CD14-positive monocyte (primary cell): Measurements from ENCODE around the gene NSMCE1. TPM values are rescaled to one million over a fixed set of nuclear protein-coding genes. Genes with fewer than 3 reads are reported as not detected.

Experiments
- DNase-seq, 3 donors: peaks; one replicate each; pipeline ENCODE4 v3.0.0-alpha.2; 2011 to 2022
- H2AFZ ChIP-seq: 2 replicates; pipeline ENCODE4 v1.6.0; 2012; ENCODE audit warnings: mild to moderate bottlenecking, low read depth, low read length, inconsistent platforms; ENCODE audit not compliant: insufficient read depth, poor library complexity, severe bottlenecking
- H3K27ac ChIP-seq, 2 donors: 1 replicate in 1 of 2; 2 replicates in 1 of 2; pipeline ENCODE4 v1.5.1; 2012 to 2013; ENCODE audit warnings: low read length in 2 of 2, control low read depth in 1 of 2, inconsistent platforms in 1 of 2, low read depth in 1 of 2, mild to moderate bottlenecking in 1 of 2
- H3K27me3 ChIP-seq, 2 donors: one replicate each; pipeline versions ENCODE4 v1.6.0 to v1.6.1; 2011 to 2013; ENCODE audit warnings: low read length in 2 of 2; ENCODE audit not compliant: control insufficient read depth in 2 of 2, insufficient read depth in 2 of 2
- H3K36me3 ChIP-seq, 2 donors: replicated peaks in 1 of 2; 1 replicate in 1 of 2; 2 replicates in 1 of 2; pipeline versions ENCODE4 v1.5.1 to v1.6.1; 2012 to 2013; ENCODE audit warnings: low read length in 2 of 2, control low read depth in 1 of 2, inconsistent platforms in 1 of 2, mild to moderate bottlenecking in 1 of 2; ENCODE audit not compliant: insufficient read depth in 2 of 2, control insufficient read depth in 1 of 2
- H3K4me1 ChIP-seq, 2 donors: 1 replicate in 1 of 2; 2 replicates in 1 of 2; pipeline versions ENCODE4 v1.5.1 to v1.6.1; 2012 to 2013; ENCODE audit warnings: low read length in 2 of 2, control low read depth in 1 of 2, inconsistent platforms in 1 of 2, mild to moderate bottlenecking in 1 of 2, moderate library complexity in 1 of 2; ENCODE audit not compliant: insufficient read depth in 2 of 2, control insufficient read depth in 1 of 2
- H3K4me2 ChIP-seq: replicated peaks from 2 replicates; pipeline ENCODE3; 2012; ENCODE audit warnings: low read length, moderate library complexity, mild to moderate bottlenecking; ENCODE audit not compliant: poor library complexity, severe bottlenecking; ENCODE audit errors: extremely low read depth
- H3K4me3 ChIP-seq, 3 experiments: fragments of 200-600 bp in 1 of 3; sonication (generic) in 1 of 3; replicated peaks in 1 of 3; 1 replicate in 2 of 3; 2 replicates in 1 of 3; pipeline ENCODE4 v1.5.1; 2011 to 2013; ENCODE audit warnings: low read length in 3 of 3, mild to moderate bottlenecking in 3 of 3, control low read depth in 2 of 3, low read depth in 2 of 3, inconsistent platforms in 1 of 3, moderate library complexity in 1 of 3
- H3K79me2 ChIP-seq: 2 replicates; pipeline ENCODE4 v1.6.0; 2012; ENCODE audit warnings: mild to moderate bottlenecking, control low read depth, inconsistent platforms, low read length, moderate library complexity; ENCODE audit not compliant: insufficient read depth
- H3K9ac ChIP-seq: 2 replicates; pipeline ENCODE4 v1.6.0; 2017; ENCODE audit warnings: low read length, mild to moderate bottlenecking; ENCODE audit not compliant: insufficient read depth, poor library complexity, severe bottlenecking
- H3K9me3 ChIP-seq, 2 donors: replicated peaks in 1 of 2; 1 replicate in 1 of 2; 2 replicates in 1 of 2; pipeline versions ENCODE4 v1.5.1 to v1.6.1; 2012 to 2013; ENCODE audit warnings: low read length in 2 of 2, control low read depth in 1 of 2; ENCODE audit not compliant: control insufficient read depth in 1 of 2, insufficient read depth in 1 of 2
- H4K20me1 ChIP-seq: 2 replicates; pipeline ENCODE4 v1.6.0; 2012; ENCODE audit warnings: mild to moderate bottlenecking, low read length, control low read depth, moderate library complexity; ENCODE audit not compliant: insufficient read depth
- H3K27ac Mint-ChIP-seq, 7 donors: one replicate each; pipeline ENCODE4 v1.8.0; 2020; ENCODE audit warnings: mild to moderate bottlenecking in 7 of 7, mixed read lengths in 7 of 7, moderate library complexity in 6 of 7, inconsistent platforms in 2 of 7
- H3K27me3 Mint-ChIP-seq, 3 donors: one replicate each; pipeline ENCODE4 v1.8.0; 2021 to 2022; ENCODE audit warnings: low read depth in 3 of 3, mild to moderate bottlenecking in 3 of 3, mixed read lengths in 3 of 3, moderate library complexity in 3 of 3, inconsistent platforms in 1 of 3
- H3K36me3 Mint-ChIP-seq, 2 donors: one replicate each; pipeline ENCODE4 v1.8.0; 2020; ENCODE audit warnings: mixed read lengths in 2 of 2, inconsistent platforms in 1 of 2, mild to moderate bottlenecking in 1 of 2
- H3K4me1 Mint-ChIP-seq: one replicate; pipeline ENCODE4 v1.8.0; 2020; ENCODE audit warnings: mild to moderate bottlenecking, mixed read lengths
- H3K4me3 Mint-ChIP-seq, 2 donors: one replicate each; pipeline ENCODE4 v1.8.0; 2020; ENCODE audit warnings: mild to moderate bottlenecking in 2 of 2, mixed read lengths in 2 of 2, moderate library complexity in 1 of 2
- H3K9me3 Mint-ChIP-seq, 7 donors: one replicate each; pipeline ENCODE4 v1.8.0; 2020 to 2022; ENCODE audit warnings: mixed read lengths in 7 of 7, mild to moderate bottlenecking in 6 of 7, moderate library complexity in 6 of 7, inconsistent platforms in 2 of 7
- WGBS: methylation state at CpG from one replicate; pipeline ENCODE4 v1.1.5; 2013; ENCODE audit warnings: missing lambda C conversion rate; ENCODE audit not compliant: insufficient coverage; 5-methylcytosine and 5-hydroxymethylcytosine counted together
- intact Hi-C, 2 donors: fragments of 100-400 bp; cut with micrococcal nuclease; formaldehyde crosslinking; loops; one replicate each; pipeline versions ENCODE4 v1.15.0 to v1.15.1; 2023
- polyA plus RNA-seq, 3 donors: library from polyadenylated mRNA; depleted of rRNA in 1 of 3; unstranded in 2 of 3; stranded (reverse) in 1 of 3; fragments of 300-500 nt in 2 of 3; fragments of >200 nt in 1 of 3; fragmentation: Illumina TruSeq in 2 of 3; gene quantifications; 1 replicate in 2 of 3; 2 replicates in 1 of 3; pipeline ENCODE4 v1.2.3, GENCODE V29; 2012 to 2021
- TF ChIP-seq, protein P1 (sequence below): fragments of 200-600 bp; IDR thresholded peaks from one replicate; pipeline ENCODE4 v1.8.0; 2022; ENCODE audit warnings: antibody characterized with exemption, mild to moderate bottlenecking

The NSMCE1 gene
- polyA plus RNA-seq, 3 donors, result 19.6 to 85.2 (median 82.6) TPM

DNA sequence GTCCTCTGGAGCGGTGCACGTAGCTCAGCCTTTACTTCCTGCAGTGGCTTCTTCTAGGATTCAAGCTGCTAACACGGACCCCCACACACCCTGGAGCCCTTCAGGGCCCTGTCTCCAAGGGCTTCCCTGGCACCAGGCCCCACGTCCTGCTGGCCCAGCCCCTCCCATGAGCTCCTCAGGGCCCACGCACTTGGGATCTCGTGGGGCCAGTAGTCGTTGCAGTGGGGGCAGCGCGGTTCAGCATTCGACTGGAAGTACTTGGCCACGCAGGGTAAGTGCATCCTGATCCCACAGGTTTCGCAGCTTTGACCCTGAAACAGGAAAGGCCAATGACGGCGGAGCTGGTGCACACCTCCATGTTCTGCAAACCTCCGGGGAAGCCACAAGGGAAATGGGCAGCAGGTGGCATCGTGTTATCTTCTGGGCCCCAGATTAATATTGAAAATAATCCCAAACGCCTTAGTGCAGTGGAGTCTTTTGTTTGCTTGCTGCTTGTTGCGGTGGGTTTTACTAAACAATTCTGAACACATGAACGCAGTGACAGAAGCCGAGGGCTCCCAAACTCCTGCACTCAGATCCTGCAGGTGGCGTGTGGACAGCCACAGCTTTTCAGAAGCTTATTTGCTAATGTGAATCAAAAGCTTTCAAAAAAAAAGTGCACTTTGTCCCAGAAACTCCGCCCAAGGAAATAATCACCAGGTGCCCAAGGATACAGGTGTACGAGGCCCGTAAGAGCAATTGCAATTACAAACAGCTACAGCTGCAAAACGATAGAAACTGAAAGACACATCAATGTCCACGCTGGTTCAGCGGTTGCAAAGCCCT is 42.8 kb downstream of the NSMCE1 start:
- Histone ChIP-seq H3K9ac (no peak overlapping the region), H3K4me3 (no peak overlapping the region), H4K20me1 (no peaks in the 10 kb centered on the region), H3K9me3 (no peaks in the 10 kb centered on the region), H3K36me3 (peaks cover 39 to 48% of the 10 kb centered on the region in 2 donors), H3K27me3 (no peaks in the 10 kb centered on the region), H2AFZ (no peak overlapping the region), H3K4me2 (no peak overlapping the region), H3K4me1 (peaks cover 0 to 5% of the 10 kb centered on the region in 2 donors), H3K79me2 (no peaks in the 10 kb centered on the region), H3K27ac (no peak overlapping the region)
- Mint-ChIP-seq H3K4me3 (no peak overlapping the region), H3K27me3 (peaks cover 0 to 2% (median 1%) of the 10 kb centered on the region in 3 donors), H3K9me3 (no peaks in the 10 kb centered on the region), H3K27ac (peak overlapping the region in 1 of 7 donors; percentile 3), H3K4me1 (peaks cover 8% of the 10 kb centered on the region), H3K36me3 (peaks cover 38 to 61% of the 10 kb centered on the region in 2 donors)
- intact Hi-C loops, result no loop called here
- DNase-seq, result no peak
- WGBS, result 49% methylated on average over 22 of the region's 27 CpGs
- TF ChIP-seq, protein P1, sequence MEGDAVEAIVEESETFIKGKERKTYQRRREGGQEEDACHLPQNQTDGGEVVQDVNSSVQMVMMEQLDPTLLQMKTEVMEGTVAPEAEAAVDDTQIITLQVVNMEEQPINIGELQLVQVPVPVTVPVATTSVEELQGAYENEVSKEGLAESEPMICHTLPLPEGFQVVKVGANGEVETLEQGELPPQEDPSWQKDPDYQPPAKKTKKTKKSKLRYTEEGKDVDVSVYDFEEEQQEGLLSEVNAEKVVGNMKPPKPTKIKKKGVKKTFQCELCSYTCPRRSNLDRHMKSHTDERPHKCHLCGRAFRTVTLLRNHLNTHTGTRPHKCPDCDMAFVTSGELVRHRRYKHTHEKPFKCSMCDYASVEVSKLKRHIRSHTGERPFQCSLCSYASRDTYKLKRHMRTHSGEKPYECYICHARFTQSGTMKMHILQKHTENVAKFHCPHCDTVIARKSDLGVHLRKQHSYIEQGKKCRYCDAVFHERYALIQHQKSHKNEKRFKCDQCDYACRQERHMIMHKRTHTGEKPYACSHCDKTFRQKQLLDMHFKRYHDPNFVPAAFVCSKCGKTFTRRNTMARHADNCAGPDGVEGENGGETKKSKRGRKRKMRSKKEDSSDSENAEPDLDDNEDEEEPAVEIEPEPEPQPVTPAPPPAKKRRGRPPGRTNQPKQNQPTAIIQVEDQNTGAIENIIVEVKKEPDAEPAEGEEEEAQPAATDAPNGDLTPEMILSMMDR, result no peak

DNA sequence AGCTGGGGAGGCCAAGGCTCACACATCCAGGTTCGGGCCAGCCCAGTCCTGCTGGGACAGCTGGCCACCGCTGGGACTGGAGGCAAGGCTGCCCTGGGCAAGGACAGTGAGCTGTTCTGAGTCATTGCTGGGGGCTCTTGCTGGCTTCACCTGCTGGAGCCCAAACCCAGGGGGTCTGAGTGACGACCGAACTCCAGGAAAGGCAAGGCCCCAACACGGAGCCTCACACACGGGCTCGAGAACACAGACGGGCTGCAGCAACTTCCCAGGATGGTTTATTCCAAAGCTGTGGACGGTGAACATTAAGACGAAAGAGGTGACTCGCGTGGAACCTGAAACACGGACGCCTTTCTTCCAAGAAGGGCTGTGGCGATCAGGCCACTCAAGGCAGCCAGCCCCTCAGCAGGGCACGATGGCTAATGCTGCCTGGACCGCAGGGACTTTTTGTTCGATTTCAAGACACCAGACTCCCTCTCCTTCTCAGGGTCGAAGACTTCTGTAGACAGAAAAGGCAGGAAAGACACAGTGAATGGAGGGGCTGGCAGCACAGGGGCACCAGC is 43.8 kb downstream of the NSMCE1 start:
- Histone ChIP-seq H3K79me2 (no peaks in the 10 kb centered on the region), H3K9ac (no peak overlapping the region), H3K4me1 (peaks cover 0 to 5% of the 10 kb centered on the region in 2 donors), H3K27me3 (no peaks in the 10 kb centered on the region), H2AFZ (no peak overlapping the region), H3K27ac (no peak overlapping the region), H3K4me2 (no peak overlapping the region), H4K20me1 (no peaks in the 10 kb centered on the region), H3K4me3 (no peak overlapping the region), H3K9me3 (no peaks in the 10 kb centered on the region), H3K36me3 (peaks cover 31 to 45% of the 10 kb centered on the region in 2 donors)
- Mint-ChIP-seq H3K36me3 (peaks cover 40 to 61% of the 10 kb centered on the region in 2 donors), H3K4me1 (peaks cover 4% of the 10 kb centered on the region), H3K4me3 (no peak overlapping the region), H3K27me3 (peaks cover 0 to 2% (median 1%) of the 10 kb centered on the region in 3 donors), H3K9me3 (no peaks in the 10 kb centered on the region), H3K27ac (peak overlapping the region in 2 of 7 donors; percentile 18 to 60)
- WGBS, result 90% methylated on average over 15 of the region's 19 CpGs
- TF ChIP-seq, protein P1, result no peak
- no peak for DNase-seq
- intact Hi-C loops, result no loop called here
